ENCODE results near the gene ZNF526. TPM values are rescaled to one million over a fixed set of nuclear protein-coding genes. Genes with fewer than 3 reads are reported as not detected.
A peak's percentile ranks its signal among the peaks of the same experiment; 100 is the strongest.

Gene ZNF526
- total RNA-seq, 1 experiment from 2014 or later: 21.3 TPM

- H3K27ac ChIP-seq (ENCODE audit: low read depth, low read length, poor library complexity, severe bottlenecking): peak overlapping the region; percentile 49
- CTCF ChIA-PET: no interaction called here
- peaks cover 22% of the 10 kb centered on the region for H3K4me1 ChIP-seq (ENCODE audit: insufficient read depth, low read length, poor library complexity, severe bottlenecking)
- H3K4me3 ChIP-seq (ENCODE audit: low read depth, low read length, poor library complexity, severe bottlenecking): no peak overlapping the region
- H3K27me3 ChIP-seq (replicated peaks; ENCODE audit: insufficient read depth, low read depth, low read length, poor library complexity): no peaks in the 10 kb centered on the region
- H3K9me3 ChIP-seq (ENCODE audit: low read depth, low read length, poor library complexity, severe bottlenecking): no peaks in the 10 kb centered on the region
- BruUV-seq (replicated peaks): no TSS peak
- no peak for DNase-seq (ENCODE audit: low spot score)
- POLR2A ChIA-PET (ENCODE audit: low non-redundant PET): no interaction called here
- peaks cover 8% of the 10 kb centered on the region for H3K36me3 ChIP-seq (ENCODE audit: insufficient read depth, low read length, poor library complexity, severe bottlenecking)
- intact Hi-C loops (cut with micrococcal nuclease; ENCODE audit: unreplicated experiment): no loop called here
- TF ChIP-seq EZH2 (IDR thresholded peaks at IDR 0.05; ENCODE audit: borderline replicate concordance, low read depth, low read length, poor library complexity, severe bottlenecking): no peak
- no peak for TF ChIP-seq CTCF (conservative IDR thresholded peaks at IDR 0.05; ENCODE audit: low read depth, low read length)
Measured at GRCh38 chr19:42275517-42275916, 55.4 kb downstream of the ZNF526 start.

- no TSS peak for BruUV-seq (replicated peaks)
- TF ChIP-seq EZH2 (IDR thresholded peaks at IDR 0.05; ENCODE audit: borderline replicate concordance, low read depth, low read length, poor library complexity, severe bottlenecking) (no peak), CTCF (conservative IDR thresholded peaks at IDR 0.05; ENCODE audit: low read depth, low read length) (no peak)
- Histone ChIP-seq H3K4me1 (ENCODE audit: insufficient read depth, low read length, poor library complexity, severe bottlenecking) (peaks cover 22% of the 10 kb centered on the region), H3K4me3 (ENCODE audit: low read depth, low read length, poor library complexity, severe bottlenecking) (no peak overlapping the region), H3K27me3 (replicated peaks; ENCODE audit: insufficient read depth, low read depth, low read length, poor library complexity) (no peaks in the 10 kb centered on the region), H3K36me3 (ENCODE audit: insufficient read depth, low read length, poor library complexity, severe bottlenecking) (peaks cover 8% of the 10 kb centered on the region), H3K9me3 (ENCODE audit: low read depth, low read length, poor library complexity, severe bottlenecking) (no peaks in the 10 kb centered on the region), H3K27ac (ENCODE audit: low read depth, low read length, poor library complexity, severe bottlenecking) (peak overlapping the region; percentile 49)
- ChIA-PET POLR2A (ENCODE audit: low non-redundant PET) (no interaction called here), CTCF (no interaction called here)
- intact Hi-C loops (cut with micrococcal nuclease; ENCODE audit: unreplicated experiment): no loop called here
- no peak for DNase-seq (ENCODE audit: low spot score)
Measured at GRCh38 chr19:42276284-42276683, 56.2 kb downstream of the ZNF526 start.

GRCh38 chr19:42276821-42277220 is 56.7 kb downstream of the ZNF526 start:
- POLR2A ChIA-PET (ENCODE audit: low non-redundant PET): no interaction called here
- Histone ChIP-seq H3K9me3 (ENCODE audit: low read depth, low read length, poor library complexity, severe bottlenecking) (no peaks in the 10 kb centered on the region), H3K36me3 (ENCODE audit: insufficient read depth, low read length, poor library complexity, severe bottlenecking) (peaks cover 8% of the 10 kb centered on the region), H3K4me1 (ENCODE audit: insufficient read depth, low read length, poor library complexity, severe bottlenecking) (peaks cover 27% of the 10 kb centered on the region), H3K27me3 (replicated peaks; ENCODE audit: insufficient read depth, low read depth, low read length, poor library complexity) (no peaks in the 10 kb centered on the region), H3K4me3 (ENCODE audit: low read depth, low read length, poor library complexity, severe bottlenecking) (no peak overlapping the region), H3K27ac (ENCODE audit: low read depth, low read length, poor library complexity, severe bottlenecking) (peak overlapping the region; percentile 49)
- intact Hi-C loops (cut with micrococcal nuclease; ENCODE audit: unreplicated experiment): no loop called here
- BruUV-seq (replicated peaks): no TSS peak
- TF ChIP-seq EZH2 (IDR thresholded peaks at IDR 0.05; ENCODE audit: borderline replicate concordance, low read depth, low read length, poor library complexity, severe bottlenecking): no peak
- CTCF ChIA-PET: no interaction called here
- no peak for DNase-seq (ENCODE audit: low spot score)

Other genes with a start within 250 kb of the ZNF526 start
- gene ATP1A3, start 226.1 kb upstream of the ZNF526 start, total RNA-seq (2021): 8.5 and 9.0 TPM in 2 replicates
- 21.2 and 24.0 TPM in 2 replicates for gene GRIK5, start 150.1 kb upstream of the ZNF526 start, total RNA-seq (2021)
- 24.3 and 27.5 TPM in 2 replicates for gene ZNF574, start 144.1 kb upstream of the ZNF526 start, total RNA-seq (2021)
- gene POU2F2, start 87.9 kb upstream of the ZNF526 start, total RNA-seq (2021): 2.2 and 2.5 TPM in 2 replicates
- gene DEDD2, start 2.6 kb upstream of the ZNF526 start, total RNA-seq (2021): 32.1 and 35.2 TPM in 2 replicates
- gene GSK3A, start 22.3 kb downstream of the ZNF526 start, total RNA-seq (2021): 67.8 and 70.1 TPM in 2 replicates
- gene ERF, start 34.8 kb downstream of the ZNF526 start, total RNA-seq (2021): 149 and 164 TPM in 2 replicates
- gene CIC, start 48.9 kb downstream of the ZNF526 start, total RNA-seq (2021): 75.8 and 80.3 TPM in 2 replicates
- gene PRR19, start 81.8 kb downstream of the ZNF526 start, total RNA-seq (2021): 2.5 and 3.6 TPM in 2 replicates
- gene PAFAH1B3, start 82.3 kb downstream of the ZNF526 start, total RNA-seq (2021): 151 and 166 TPM in 2 replicates
- gene TMEM145, start 93.0 kb downstream of the ZNF526 start, total RNA-seq (2021): 4.9 and 5.7 TPM in 2 replicates
- gene MEGF8, start 105.3 kb downstream of the ZNF526 start, total RNA-seq (2021): 28.5 and 33.6 TPM in 2 replicates
- gene CNFN, start 170.0 kb downstream of the ZNF526 start, total RNA-seq (2021): not detected in 2 replicates
- gene LIPE, start 207.1 kb downstream of the ZNF526 start, total RNA-seq (2021): 6.8 and 7.6 TPM in 2 replicates
- not detected in 2 replicates for gene CXCL17, start 222.6 kb downstream of the ZNF526 start, total RNA-seq (2021)

Measured in A673 (cell line).